HEK293 (cell line): ENCODE measurements around the gene ANTXRL.
"Not testable (repeated sequence)": the region's sequence is repeated elsewhere in the genome, so short reads cannot be mapped to it uniquely, and the experiment has no call there.

ENCODE experiments used
- CTCF ChIA-PET: fragments of 350-600 bp; formaldehyde crosslinking; extraction: SDS; loops from one replicate; lab custom pipeline; 2021; ENCODE audit warnings: antibody characterized with exemption; lab: Yijun Ruan, JAX
- POLR2A ChIA-PET: fragments of 300-600 bp; formaldehyde crosslinking; extraction: SDS; loops from one replicate; lab custom pipeline; 2020; ENCODE audit warnings: antibody characterized with exemption, inconsistent platforms; lab: Yijun Ruan, JAX
- H3K27ac ChIP-seq: fragments of 200-500 bp; sonication (Bioruptor generic); 2 replicates; pipeline ENCODE4 v1.5.1; 2014; ENCODE audit warnings: low read depth, low read length, control low read depth, inconsistent platforms; ENCODE audit errors: extremely low read depth
- H3K36me3 ChIP-seq, 2 experiments: fragments of 200-500 bp in 1 of 2; sonication (Bioruptor generic) in 1 of 2; 1 replicate in 1 of 2; 2 replicates in 1 of 2; pipeline ENCODE4 v1.5.1; 2014 to 2017; ENCODE audit warnings: inconsistent platforms in 2 of 2, low read length in 2 of 2; ENCODE audit not compliant: control insufficient read depth in 2 of 2, insufficient read depth in 1 of 2
- H3K4me1 ChIP-seq: fragments of 200-500 bp; sonication (Bioruptor generic); 2 replicates; pipeline ENCODE4 v1.5.1; 2014; ENCODE audit warnings: mild to moderate bottlenecking, low read length, inconsistent platforms; ENCODE audit not compliant: control insufficient read depth, insufficient read depth
- H3K4me3 ChIP-seq: 2 replicates; pipeline ENCODE4 v1.5.1; 2011; ENCODE audit warnings: low read depth, mild to moderate bottlenecking, control low read depth, low read length, moderate library complexity
- H3K9me3 ChIP-seq: fragments of 200-500 bp; sonication (Bioruptor generic); 2 replicates; pipeline ENCODE4 v1.5.1; 2014; ENCODE audit warnings: low read depth, low read length, inconsistent platforms; ENCODE audit not compliant: control insufficient read depth, insufficient read depth
- KLF17 ChIP-seq: fragments of 450-650 bp; formaldehyde crosslinking; IDR thresholded peaks from 2 replicates; pipeline ENCODE4 v1.5.1; 2016; ENCODE audit warnings: missing biosample characterization, missing genetic modification characterization
- KLF9 ChIP-seq: fragments of 450-650 bp; formaldehyde crosslinking; IDR thresholded peaks from 2 replicates; pipeline ENCODE4 v1.5.1; 2016; ENCODE audit warnings: missing biosample characterization, missing genetic modification characterization, low read depth
- PRDM10 ChIP-seq: fragments of 450-650 bp; formaldehyde crosslinking; IDR thresholded peaks from 2 replicates; pipeline ENCODE4 v1.5.1; 2016; ENCODE audit warnings: missing biosample characterization, missing genetic modification characterization
- SP7 ChIP-seq: fragments of 450-650 bp; formaldehyde crosslinking; IDR thresholded peaks from 2 replicates; pipeline ENCODE4 v1.5.1; 2016; ENCODE audit warnings: missing biosample characterization, missing genetic modification characterization
- ZBTB21 ChIP-seq: fragments of 450-650 bp; formaldehyde crosslinking; IDR thresholded peaks from 2 replicates; pipeline ENCODE4 v1.5.1; 2017; ENCODE audit warnings: missing biosample characterization, missing genetic modification characterization
- ZIC2 ChIP-seq: fragments of 450-650 bp; formaldehyde crosslinking; IDR thresholded peaks from 2 replicates; pipeline ENCODE4 v1.5.1; 2016; ENCODE audit warnings: missing biosample characterization, missing genetic modification characterization
- ZNF248 ChIP-seq: fragments of 450-650 bp; formaldehyde crosslinking; IDR thresholded peaks from 2 replicates; pipeline ENCODE4 v1.5.1; 2017; ENCODE audit warnings: missing biosample characterization, missing genetic modification characterization
- ZNF280C ChIP-seq: fragments of 450-650 bp; formaldehyde crosslinking; IDR thresholded peaks from 2 replicates; pipeline ENCODE4 v1.5.1; 2016; ENCODE audit warnings: missing biosample characterization, missing genetic modification characterization
- ZNF292 ChIP-seq: fragments of 450-650 bp; formaldehyde crosslinking; IDR thresholded peaks from 2 replicates; pipeline ENCODE4 v1.5.1; 2016; ENCODE audit warnings: low read depth, missing biosample characterization, missing genetic modification characterization, borderline replicate concordance
- ZNF341 ChIP-seq: fragments of 450-650 bp; formaldehyde crosslinking; IDR thresholded peaks from 2 replicates; pipeline ENCODE4; 2016; ENCODE audit warnings: low read depth, missing biosample characterization, missing genetic modification characterization
- ZNF362 ChIP-seq: fragments of 450-650 bp; formaldehyde crosslinking; IDR thresholded peaks from 2 replicates; pipeline ENCODE4 v1.5.1; 2016; ENCODE audit warnings: missing biosample characterization, missing genetic modification characterization
- ZNF391 ChIP-seq: fragments of 450-650 bp; formaldehyde crosslinking; IDR thresholded peaks from 2 replicates; pipeline ENCODE4 v1.5.1; 2016; ENCODE audit warnings: low read depth, missing biosample characterization, missing genetic modification characterization, borderline replicate concordance
- ZNF394 ChIP-seq: fragments of 450-650 bp; formaldehyde crosslinking; IDR thresholded peaks from 2 replicates; pipeline ENCODE4 v1.5.1; 2016; ENCODE audit warnings: missing biosample characterization, missing genetic modification characterization, mild to moderate bottlenecking, moderate library complexity, borderline replicate concordance
- ZNF404 ChIP-seq: fragments of 450-650 bp; formaldehyde crosslinking; IDR thresholded peaks from 2 replicates; pipeline ENCODE4 v1.5.1; 2017; ENCODE audit warnings: missing biosample characterization, missing genetic modification characterization
- ZNF544 ChIP-seq: fragments of 450-650 bp; formaldehyde crosslinking; IDR thresholded peaks from 2 replicates; pipeline ENCODE4 v1.5.0; 2017; ENCODE audit warnings: missing biosample characterization, missing genetic modification characterization
- ZNF621 ChIP-seq: fragments of 450-650 bp; formaldehyde crosslinking; IDR thresholded peaks from 2 replicates; pipeline ENCODE4 v1.5.1; 2017; ENCODE audit warnings: missing biosample characterization, missing genetic modification characterization
- ZNF639 ChIP-seq: fragments of 450-650 bp; formaldehyde crosslinking; IDR thresholded peaks from 2 replicates; pipeline ENCODE4 v1.5.1; 2016; ENCODE audit warnings: missing biosample characterization, missing genetic modification characterization
- ZNF664 ChIP-seq: fragments of 450-650 bp; formaldehyde crosslinking; IDR thresholded peaks from 2 replicates; pipeline ENCODE4 v1.5.1; 2016; ENCODE audit warnings: missing biosample characterization, missing genetic modification characterization
- ZNF670 ChIP-seq: fragments of 450-650 bp; formaldehyde crosslinking; IDR thresholded peaks from 2 replicates; pipeline ENCODE4 v1.5.1; 2016; ENCODE audit warnings: missing biosample characterization, missing genetic modification characterization, low read depth
- ZSCAN16 ChIP-seq: fragments of 450-650 bp; formaldehyde crosslinking; IDR thresholded peaks from 2 replicates; pipeline ENCODE4 v1.5.1; 2016; ENCODE audit warnings: missing biosample characterization, missing genetic modification characterization

Gene ANTXRL

GRCh38 chr10:46270086-46270811 is 16.5 kb upstream of the ANTXRL start:
- Histone ChIP-seq H3K9me3 (no peaks in the 10 kb centered on the region), H3K4me3 (no peak overlapping the region), H3K27ac (no peak overlapping the region), H3K36me3 (no peaks in the 10 kb centered on the region; a peak in 1 of 3 replicates), H3K4me1 (no peaks in the 10 kb centered on the region)
- no peak for TF ChIP-seq ZNF362
- TF ChIP-seq ZNF404 (tag by site-specific recombination) = no peak
- TF ChIP-seq ZNF394 (tag by site-specific recombination) = no peak
- TF ChIP-seq ZNF670 = no peak
- TF ChIP-seq ZIC2 (tag by site-specific recombination) = no peak
- TF ChIP-seq ZNF280C (tag by site-specific recombination) = no peak
- no peak for TF ChIP-seq ZBTB21 (tag by site-specific recombination)
- no peak for TF ChIP-seq ZNF544 (tag by site-specific recombination)
- no peak for TF ChIP-seq ZNF621
- TF ChIP-seq ZNF639 (tag by site-specific recombination) = no peak
- TF ChIP-seq ZNF664 (tag by site-specific recombination) = no peak
- no peak for TF ChIP-seq PRDM10 (tag by site-specific recombination)
- TF ChIP-seq SP7 (tag by site-specific recombination) = no peak
- no peak for TF ChIP-seq KLF17
- no peak for TF ChIP-seq ZNF341 (tag by site-specific recombination)
- TF ChIP-seq ZNF292 (tag by site-specific recombination) = no peak
- no peak for TF ChIP-seq KLF9
- no peak for TF ChIP-seq ZNF248 (tag by site-specific recombination)
- no peak for TF ChIP-seq ZNF391 (tag by site-specific recombination)
- no peak for TF ChIP-seq ZSCAN16
- POLR2A ChIA-PET = no interaction called here
- CTCF ChIA-PET = no interaction called here

GRCh38 chr10:46270963-46271530 is 15.8 kb upstream of the ANTXRL start:
- H3K9me3 ChIP-seq, POLR2A ChIA-PET, H3K4me1 ChIP-seq, H3K4me3 ChIP-seq, CTCF ChIA-PET, H3K27ac ChIP-seq, H3K36me3 ChIP-seq: not testable (repeated sequence)

- H3K36me3 ChIP-seq, CTCF ChIA-PET, H3K4me1 ChIP-seq, POLR2A ChIA-PET, H3K27ac ChIP-seq, H3K9me3 ChIP-seq, H3K4me3 ChIP-seq: not testable (repeated sequence)
These were observed 14.8 kb upstream of the ANTXRL start for GRCh38 chr10:46271795-46272499.
